Activated CD4-positive, alpha-beta memory T cell treated with anti-CD3 and anti-CD28 coated beads for 36 hours (primary cell): ENCODE results near the gene SMIM1. TPM values are rescaled to one million over a fixed set of nuclear protein-coding genes. Genes with fewer than 3 reads are reported as not detected.

Experiments used
- total RNA-seq, 2 experiments: library from RNA; stranded (reverse); gene quantifications; one replicate each; pipeline ENCODE4 v1.2.3, GENCODE V29; 2021

The SMIM1 gene
- total RNA-seq, 2 experiments from 2014 or later: 2.5 to 2.9 TPM

Other genes starting within 250 kb of the SMIM1 start
- gene MEGF6, start 161.2 kb upstream of the SMIM1 start, total RNA-seq: 1 to 10 TPM; 6.8 to 9.8 TPM
- 10 to 100 TPM in 1 of 2 experiments, 1 to 10 TPM in 1; 9.2 to 10.4 TPM for gene TPRG1L, start 147.7 kb upstream of the SMIM1 start, total RNA-seq
- 10 to 100 TPM; 34.5 to 34.6 TPM for gene WRAP73, start 122.6 kb upstream of the SMIM1 start, total RNA-seq
- under 1 TPM; 0.62 to 0.65 TPM for gene TP73, start 120.2 kb upstream of the SMIM1 start, total RNA-seq
- not detected for gene CCDC27, start 20.3 kb upstream of the SMIM1 start, total RNA-seq
- 10 to 100 TPM; 26.1 to 29.2 TPM for gene LRRC47, start 23.7 kb downstream of the SMIM1 start, total RNA-seq
- 10 to 100 TPM; 29.0 to 32.8 TPM for gene CEP104, start 84.5 kb downstream of the SMIM1 start, total RNA-seq
- 1 to 10 TPM; 7.5 to 8.3 TPM for gene DFFB, start 84.7 kb downstream of the SMIM1 start, total RNA-seq
- gene C1orf174, start 127.5 kb downstream of the SMIM1 start, total RNA-seq: 10 to 100 TPM; 32.8 to 33.5 TPM